Osteocyte (in vitro differentiated cells): Measurements from ENCODE around the gene C2CD2. TPM values are rescaled to one million over a fixed set of nuclear protein-coding genes. Genes with fewer than 3 reads are reported as not detected.

Source experiments
- DNase-seq: peaks from one replicate; pipeline ENCODE4 v3.0.0; 2021; ENCODE audit warnings: mixed read lengths; ENCODE audit not compliant: unreplicated experiment; ENCODE audit errors: extremely low spot score
- H3K27ac Mint-ChIP-seq: one replicate; pipeline ENCODE4 v1.8.0; 2021; ENCODE audit warnings: mild to moderate bottlenecking, mixed read lengths; ENCODE audit not compliant: unreplicated experiment
- H3K27me3 Mint-ChIP-seq: one replicate; pipeline ENCODE4 v1.8.0; 2021; ENCODE audit warnings: mixed read lengths; ENCODE audit not compliant: unreplicated experiment
- H3K36me3 Mint-ChIP-seq: one replicate; pipeline ENCODE4 v1.8.0; 2021; ENCODE audit warnings: mixed read lengths; ENCODE audit not compliant: unreplicated experiment
- H3K4me1 Mint-ChIP-seq: one replicate; pipeline ENCODE4 v1.8.0; 2021; ENCODE audit warnings: mixed read lengths; ENCODE audit not compliant: unreplicated experiment
- H3K4me3 Mint-ChIP-seq: one replicate; pipeline ENCODE4 v1.8.0; 2021; ENCODE audit warnings: mild to moderate bottlenecking, moderate library complexity, mixed read lengths; ENCODE audit not compliant: unreplicated experiment
- H3K9me3 Mint-ChIP-seq: one replicate; pipeline ENCODE4 v1.8.0; 2021; ENCODE audit warnings: mixed read lengths; ENCODE audit not compliant: unreplicated experiment
- total RNA-seq: library from RNA; stranded (reverse); gene quantifications from 2 replicates; pipeline ENCODE4 v1.2.1, GENCODE V29; 2021
- TF ChIP-seq, protein P1 (sequence below): fragments of 200-600 bp; sonication (generic); IDR thresholded peaks from 2 replicates; pipeline ENCODE4 v1.5.0; 2021; ENCODE audit warnings: antibody characterized with exemption, mild to moderate bottlenecking, moderate library complexity

Gene C2CD2
- total RNA-seq, 1 donor from 2014 or later: 19.4 TPM

GRCh38 chr21:41924368-41924754 lies 29.5 kb downstream of the C2CD2 start:
- no peak overlapping the region for H3K4me3 Mint-ChIP-seq
- peaks cover 41% of the 10 kb centered on the region for H3K4me1 Mint-ChIP-seq
- peaks cover 3% of the 10 kb centered on the region for H3K36me3 Mint-ChIP-seq
- DNase-seq: no peak
- H3K9me3 Mint-ChIP-seq: no peaks in the 10 kb centered on the region
- H3K27ac Mint-ChIP-seq: peak overlapping the region; percentile 93
- TF ChIP-seq, protein P1, sequence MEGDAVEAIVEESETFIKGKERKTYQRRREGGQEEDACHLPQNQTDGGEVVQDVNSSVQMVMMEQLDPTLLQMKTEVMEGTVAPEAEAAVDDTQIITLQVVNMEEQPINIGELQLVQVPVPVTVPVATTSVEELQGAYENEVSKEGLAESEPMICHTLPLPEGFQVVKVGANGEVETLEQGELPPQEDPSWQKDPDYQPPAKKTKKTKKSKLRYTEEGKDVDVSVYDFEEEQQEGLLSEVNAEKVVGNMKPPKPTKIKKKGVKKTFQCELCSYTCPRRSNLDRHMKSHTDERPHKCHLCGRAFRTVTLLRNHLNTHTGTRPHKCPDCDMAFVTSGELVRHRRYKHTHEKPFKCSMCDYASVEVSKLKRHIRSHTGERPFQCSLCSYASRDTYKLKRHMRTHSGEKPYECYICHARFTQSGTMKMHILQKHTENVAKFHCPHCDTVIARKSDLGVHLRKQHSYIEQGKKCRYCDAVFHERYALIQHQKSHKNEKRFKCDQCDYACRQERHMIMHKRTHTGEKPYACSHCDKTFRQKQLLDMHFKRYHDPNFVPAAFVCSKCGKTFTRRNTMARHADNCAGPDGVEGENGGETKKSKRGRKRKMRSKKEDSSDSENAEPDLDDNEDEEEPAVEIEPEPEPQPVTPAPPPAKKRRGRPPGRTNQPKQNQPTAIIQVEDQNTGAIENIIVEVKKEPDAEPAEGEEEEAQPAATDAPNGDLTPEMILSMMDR: no peak
- no peaks in the 10 kb centered on the region for H3K27me3 Mint-ChIP-seq

DNA sequence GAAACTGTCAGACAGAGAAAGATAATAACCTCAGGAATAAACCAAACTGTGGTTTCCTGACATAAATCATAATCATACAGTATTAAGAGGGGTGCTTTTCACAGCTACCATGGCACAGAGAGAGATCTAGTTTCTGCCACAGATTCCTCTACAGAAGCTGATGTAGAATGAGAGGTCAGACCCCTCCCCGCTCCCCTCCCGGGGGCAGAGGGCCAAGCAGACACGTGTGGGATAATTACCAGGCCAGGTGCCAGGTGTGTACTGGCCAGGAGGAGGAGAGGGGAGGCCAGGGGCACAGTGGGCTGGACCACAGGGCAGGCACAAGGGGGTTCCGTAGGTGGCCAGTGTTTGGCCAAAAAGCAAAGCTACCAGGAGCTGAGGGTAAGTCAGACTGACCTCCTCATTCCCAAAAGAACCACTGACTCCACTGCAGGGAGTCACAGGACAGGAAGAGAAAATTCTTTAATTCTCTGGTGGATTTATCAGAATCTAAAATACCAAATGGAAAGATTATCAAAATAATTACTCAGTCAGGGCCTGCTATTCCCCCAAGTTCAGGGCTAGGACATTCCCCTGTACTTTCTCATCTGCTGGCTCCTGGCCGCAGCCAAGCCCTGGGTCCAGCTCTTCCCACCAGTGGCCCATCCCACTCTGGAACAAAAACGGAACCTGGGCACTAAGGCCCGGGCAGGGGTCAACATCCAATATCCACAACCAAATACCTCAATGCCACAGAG lies 30.0 kb downstream of the C2CD2 start:
- H3K4me1 Mint-ChIP-seq: peaks cover 41% of the 10 kb centered on the region
- H3K9me3 Mint-ChIP-seq: no peaks in the 10 kb centered on the region
- peak overlapping the region; percentile 93 for H3K27ac Mint-ChIP-seq
- TF ChIP-seq, protein P1: no peak
- no peaks in the 10 kb centered on the region for H3K27me3 Mint-ChIP-seq
- H3K4me3 Mint-ChIP-seq: peak overlapping the region; percentile 34
- H3K36me3 Mint-ChIP-seq: peaks cover 3% of the 10 kb centered on the region
- no peak for DNase-seq

DNA sequence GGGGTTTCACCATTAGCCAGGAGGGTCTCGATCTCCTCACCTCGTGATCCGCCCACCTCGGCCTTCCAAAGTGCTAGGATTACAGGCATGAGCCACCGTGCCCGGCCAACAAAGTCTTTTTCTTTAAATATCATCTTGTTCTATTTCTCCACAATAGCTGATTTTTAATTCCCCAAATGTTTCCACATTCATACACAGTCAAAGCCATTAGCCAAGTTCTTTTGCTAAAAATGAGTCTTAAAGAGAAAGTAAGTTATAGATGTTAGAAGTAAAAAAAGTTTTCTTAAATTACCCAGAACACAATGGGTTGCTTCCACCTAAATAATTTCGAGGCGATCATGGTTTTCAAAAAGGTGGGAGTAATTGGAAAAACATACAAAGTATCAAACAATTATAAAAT lies 30.6 kb downstream of the C2CD2 start:
- DNase-seq: no peak
- H3K4me1 Mint-ChIP-seq: peaks cover 41% of the 10 kb centered on the region
- no peak overlapping the region for H3K4me3 Mint-ChIP-seq
- H3K9me3 Mint-ChIP-seq: no peaks in the 10 kb centered on the region
- TF ChIP-seq, protein P1: no peak
- H3K27me3 Mint-ChIP-seq: no peaks in the 10 kb centered on the region
- H3K36me3 Mint-ChIP-seq: peaks cover 3% of the 10 kb centered on the region
- H3K27ac Mint-ChIP-seq: peak overlapping the region; percentile 93

DNA sequence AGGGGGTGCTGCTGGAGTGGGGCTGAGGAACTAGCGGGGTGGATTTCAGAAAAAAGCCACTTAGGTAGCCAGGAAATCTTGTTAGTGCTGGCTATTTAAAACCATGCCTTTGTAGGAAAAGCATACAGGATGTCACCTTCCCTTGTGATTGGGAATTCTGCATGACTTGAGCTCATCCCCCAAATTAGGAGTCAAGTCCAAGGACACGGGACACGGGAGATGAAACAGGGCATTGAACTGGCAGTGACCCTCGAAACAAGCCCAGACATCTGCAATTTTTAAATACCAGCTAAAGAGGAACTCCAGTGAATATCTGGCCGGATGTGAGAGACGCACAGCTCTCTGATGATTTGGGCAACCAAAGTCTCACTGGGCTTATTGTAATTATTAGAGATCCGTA lies 32.8 kb downstream of the C2CD2 start:
- Mint-ChIP-seq H3K9me3 (no peaks in the 10 kb centered on the region), H3K27ac (no peak overlapping the region), H3K27me3 (no peaks in the 10 kb centered on the region), H3K4me1 (peaks cover 31% of the 10 kb centered on the region), H3K4me3 (no peak overlapping the region), H3K36me3 (peaks cover 12% of the 10 kb centered on the region)
- TF ChIP-seq, protein P1: no peak
- no peak for DNase-seq

- Mint-ChIP-seq H3K36me3 (peaks cover 16% of the 10 kb centered on the region), H3K27me3 (no peaks in the 10 kb centered on the region), H3K4me3 (no peak overlapping the region), H3K4me1 (peaks cover 25% of the 10 kb centered on the region), H3K27ac (no peak overlapping the region), H3K9me3 (no peaks in the 10 kb centered on the region)
- no peak for DNase-seq
- TF ChIP-seq, protein P1: no peak
Observed at GRCh38 chr21:41920476-41920875, 33.3 kb downstream of the C2CD2 start.
